ENCODE results near the gene RAB17.
"Not testable (repeated sequence)": the region's sequence is repeated elsewhere in the genome, so short reads cannot be mapped to it uniquely, and the experiment has no call there.

Gene RAB17

GRCh38 chr2:237598468-237599208 is 8.1 kb upstream of the RAB17 start:
- Histone ChIP-seq H3K4me1 (ENCODE audit: insufficient read depth, low read length) (peaks cover 43% of the 10 kb centered on the region), H3K9ac (ENCODE audit: low read depth, low read length) (no peak overlapping the region), H3K9me3 (ENCODE audit: control insufficient read depth, insufficient read depth, low read length) (no peaks in the 10 kb centered on the region), H3K36me3 (ENCODE audit: insufficient read depth, low read length) (no peaks in the 10 kb centered on the region)

- peaks cover 41% of the 10 kb centered on the region for H3K4me1 ChIP-seq (ENCODE audit: insufficient read depth, low read length)
- no peak overlapping the region for H3K9ac ChIP-seq (ENCODE audit: low read depth, low read length)
- no peaks in the 10 kb centered on the region for H3K36me3 ChIP-seq (ENCODE audit: insufficient read depth, low read length)
- H3K9me3 ChIP-seq (ENCODE audit: control insufficient read depth, insufficient read depth, low read length) = no peaks in the 10 kb centered on the region
These were observed 6.9 kb upstream of the RAB17 start for GRCh38 chr2:237597196-237598145.

GRCh38 chr2:237596520-237597195 is 6.1 kb upstream of the RAB17 start:
- Histone ChIP-seq H3K9me3 (ENCODE audit: control insufficient read depth, insufficient read depth, low read length) (no peaks in the 10 kb centered on the region), H3K4me1 (ENCODE audit: insufficient read depth, low read length) (peaks cover 33% of the 10 kb centered on the region), H3K9ac (ENCODE audit: low read depth, low read length) (no peak overlapping the region), H3K36me3 (ENCODE audit: insufficient read depth, low read length) (0 out of 2 replicates have a peak, but pooled peaks cover 3% of the 10 kb centered on the region)

- not testable (repeated sequence) for H3K36me3 ChIP-seq (ENCODE audit: insufficient read depth, low read length); H3K9me3 ChIP-seq (ENCODE audit: control insufficient read depth, insufficient read depth, low read length); H3K9ac ChIP-seq (ENCODE audit: low read depth, low read length)
- peaks cover 28% of the 10 kb centered on the region for H3K4me1 ChIP-seq (ENCODE audit: insufficient read depth, low read length)
These were observed 5.4 kb upstream of the RAB17 start for GRCh38 chr2:237595829-237596519.

- Histone ChIP-seq H3K36me3 (ENCODE audit: insufficient read depth, low read length) (0 out of 2 replicates have a peak, but pooled peaks cover 3% of the 10 kb centered on the region), H3K9ac (ENCODE audit: low read depth, low read length) (no peak overlapping the region), H3K9me3 (ENCODE audit: control insufficient read depth, insufficient read depth, low read length) (no peaks in the 10 kb centered on the region), H3K4me1 (ENCODE audit: insufficient read depth, low read length) (peaks cover 26% of the 10 kb centered on the region)
These were observed 4.0 kb upstream of the RAB17 start for GRCh38 chr2:237594514-237594871.

GRCh38 chr2:237593596-237594320 is 3.2 kb upstream of the RAB17 start:
- H3K9me3 ChIP-seq (ENCODE audit: control insufficient read depth, insufficient read depth, low read length) = no peaks in the 10 kb centered on the region
- 0 out of 2 replicates have a peak, but pooled peaks cover 3% of the 10 kb centered on the region for H3K36me3 ChIP-seq (ENCODE audit: insufficient read depth, low read length)
- H3K9ac ChIP-seq (ENCODE audit: low read depth, low read length) = no peak overlapping the region
- peaks cover 26% of the 10 kb centered on the region for H3K4me1 ChIP-seq (ENCODE audit: insufficient read depth, low read length)

GRCh38 chr2:237593036-237593435 is 2.5 kb upstream of the RAB17 start:
- Histone ChIP-seq H3K4me1 (ENCODE audit: insufficient read depth, low read length) (peaks cover 26% of the 10 kb centered on the region), H3K9ac (ENCODE audit: low read depth, low read length) (no peak overlapping the region), H3K9me3 (ENCODE audit: control insufficient read depth, insufficient read depth, low read length) (no peaks in the 10 kb centered on the region), H3K36me3 (ENCODE audit: insufficient read depth, low read length) (0 out of 2 replicates have a peak, but pooled peaks cover 7% of the 10 kb centered on the region)

- peaks cover 8% of the 10 kb centered on the region; the same call in 1 of the 2 replicates for H3K36me3 ChIP-seq (ENCODE audit: insufficient read depth, low read length)
- H3K4me1 ChIP-seq (ENCODE audit: insufficient read depth, low read length) = peaks cover 26% of the 10 kb centered on the region
- H3K9ac ChIP-seq (ENCODE audit: low read depth, low read length) = no peak overlapping the region
- H3K9me3 ChIP-seq (ENCODE audit: control insufficient read depth, insufficient read depth, low read length) = no peaks in the 10 kb centered on the region
These were observed 2.0 kb upstream of the RAB17 start for GRCh38 chr2:237592425-237592980.

- Histone ChIP-seq H3K9me3 (ENCODE audit: control insufficient read depth, insufficient read depth, low read length) (no peaks in the 10 kb centered on the region), H3K9ac (ENCODE audit: low read depth, low read length) (peak overlapping the region; percentile 54), H3K4me1 (ENCODE audit: insufficient read depth, low read length) (peaks cover 33% of the 10 kb centered on the region), H3K36me3 (ENCODE audit: insufficient read depth, low read length) (peaks cover 8% of the 10 kb centered on the region)
These were observed 777 bp upstream of the RAB17 start for GRCh38 chr2:237591141-237591881.

- peaks cover 23% of the 10 kb centered on the region for H3K4me1 ChIP-seq (ENCODE audit: insufficient read depth, low read length)
- H3K9ac ChIP-seq (ENCODE audit: low read depth, low read length) = peak overlapping the region; percentile 54
- H3K36me3 ChIP-seq (ENCODE audit: insufficient read depth, low read length) = peaks cover 22% of the 10 kb centered on the region
- no peaks in the 10 kb centered on the region for H3K9me3 ChIP-seq (ENCODE audit: control insufficient read depth, insufficient read depth, low read length)
These were observed 2.4 kb downstream of the RAB17 start for GRCh38 chr2:237588044-237588696.

GRCh38 chr2:237585590-237586221 is 4.8 kb downstream of the RAB17 start:
- Histone ChIP-seq H3K36me3 (ENCODE audit: insufficient read depth, low read length) (peaks cover 20% of the 10 kb centered on the region), H3K9ac (ENCODE audit: low read depth, low read length) (no peak overlapping the region), H3K4me1 (ENCODE audit: insufficient read depth, low read length) (peaks cover 18% of the 10 kb centered on the region), H3K9me3 (ENCODE audit: control insufficient read depth, insufficient read depth, low read length) (no peaks in the 10 kb centered on the region)
